Tibial artery (tissue), 4 donors: ENCODE results near the gene TRPM1.

ENCODE experiments used
- DNase-seq, 2 donors: peaks; one replicate each; pipeline ENCODE4 v3.0.0-alpha.2; 2019
- H3K27ac ChIP-seq, 2 donors: fragments of 200-600 bp; sonication (generic) in 1 of 2; 1 replicate in 1 of 2; 2 replicates in 1 of 2; pipeline ENCODE4 v1.5.1; 2018 to 2019; ENCODE audit warnings: mild to moderate bottlenecking in 1 of 2
- H3K27me3 ChIP-seq, 2 donors: fragments of 200-600 bp; sonication (generic) in 1 of 2; one replicate each; pipeline versions ENCODE4 v1.5.1 to v1.6.0; 2016 to 2019
- H3K36me3 ChIP-seq, 3 donors: fragments of 200-600 bp; sonication (generic) in 2 of 3; one replicate each; pipeline ENCODE4 v1.5.1; 2016 to 2019; ENCODE audit warnings: mild to moderate bottlenecking in 2 of 3
- H3K4me1 ChIP-seq, 4 donors: fragments of 200-600 bp; sonication (generic) in 2 of 4; 1 replicate in 3 of 4; 2 replicates in 1 of 4; pipeline ENCODE4 v1.5.1; 2016 to 2019
- H3K4me3 ChIP-seq, 2 donors: fragments of 200-600 bp; sonication (generic) in 1 of 2; 1 replicate in 1 of 2; 2 replicates in 1 of 2; pipeline ENCODE4 v1.5.1; 2018 to 2019; ENCODE audit warnings: mild to moderate bottlenecking in 2 of 2
- H3K9me3 ChIP-seq, 3 donors: fragments of 200-600 bp; sonication (generic) in 1 of 3; one replicate each; pipeline ENCODE4 v1.5.1; 2016 to 2019
- intact Hi-C: fragments of 100-400 bp; cut with DNase I; formaldehyde crosslinking; loops from one replicate; pipeline ENCODE4 v1.15.0; 2023; ENCODE audit warnings: low total_unique reads
- TF ChIP-seq, protein P1 (sequence below), 2 experiments: fragments of 200-600 bp in 1 of 2; fragments of 450-650 bp in 1 of 2; IDR thresholded peaks; one replicate each; pipeline ENCODE4 v1.5.1; 2017 to 2019; ENCODE audit warnings: antibody characterized with exemption in 2 of 2, mild to moderate bottlenecking in 1 of 2, moderate library complexity in 1 of 2

The TRPM1 gene

GRCh38 chr15:31101262-31102038 is at the start of gene TRPM1:
Gene TRPM1 (minus strand): TSS chr15:31101725. CDS start chr15:31081355, 20,370 bp downstream.
- H3K9me3 ChIP-seq, result no peaks in the 10 kb centered on the region
- no peaks in the 10 kb centered on the region for H3K4me1 ChIP-seq
- TF ChIP-seq, protein P1, sequence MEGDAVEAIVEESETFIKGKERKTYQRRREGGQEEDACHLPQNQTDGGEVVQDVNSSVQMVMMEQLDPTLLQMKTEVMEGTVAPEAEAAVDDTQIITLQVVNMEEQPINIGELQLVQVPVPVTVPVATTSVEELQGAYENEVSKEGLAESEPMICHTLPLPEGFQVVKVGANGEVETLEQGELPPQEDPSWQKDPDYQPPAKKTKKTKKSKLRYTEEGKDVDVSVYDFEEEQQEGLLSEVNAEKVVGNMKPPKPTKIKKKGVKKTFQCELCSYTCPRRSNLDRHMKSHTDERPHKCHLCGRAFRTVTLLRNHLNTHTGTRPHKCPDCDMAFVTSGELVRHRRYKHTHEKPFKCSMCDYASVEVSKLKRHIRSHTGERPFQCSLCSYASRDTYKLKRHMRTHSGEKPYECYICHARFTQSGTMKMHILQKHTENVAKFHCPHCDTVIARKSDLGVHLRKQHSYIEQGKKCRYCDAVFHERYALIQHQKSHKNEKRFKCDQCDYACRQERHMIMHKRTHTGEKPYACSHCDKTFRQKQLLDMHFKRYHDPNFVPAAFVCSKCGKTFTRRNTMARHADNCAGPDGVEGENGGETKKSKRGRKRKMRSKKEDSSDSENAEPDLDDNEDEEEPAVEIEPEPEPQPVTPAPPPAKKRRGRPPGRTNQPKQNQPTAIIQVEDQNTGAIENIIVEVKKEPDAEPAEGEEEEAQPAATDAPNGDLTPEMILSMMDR (IDR thresholded peaks at IDR 0.05), result no peak
- intact Hi-C loops, result loop anchor here (5.0 kb wide), 1 partner anchor 44 kb away; no protein-coding TSS in a partner anchor
- H3K4me3 ChIP-seq, result no peak within 1 kb of the TSS
- H3K27ac ChIP-seq, result no peak within 1 kb of the TSS
- H3K27me3 ChIP-seq, result peaks cover 0 to 12% of the 10 kb centered on the region in 2 donors
- H3K36me3 ChIP-seq, result no peaks in the 10 kb centered on the region
- DNase-seq, result no peak

GRCh38 chr15:31150732-31151231 is 49.3 kb upstream of the TRPM1 start:
- intact Hi-C loops, result no loop called here
- TF ChIP-seq, protein P1 (IDR thresholded peaks at IDR 0.05), result no peak
- peaks cover 0 to 5% of the 10 kb centered on the region in 2 donors for H3K27me3 ChIP-seq
- H3K9me3 ChIP-seq, result no peaks in the 10 kb centered on the region
- DNase-seq, result no peak
- H3K36me3 ChIP-seq, result no peaks in the 10 kb centered on the region
- H3K4me3 ChIP-seq, result no peak overlapping the region
- H3K4me1 ChIP-seq, result no peaks in the 10 kb centered on the region
- H3K27ac ChIP-seq, result no peak overlapping the region

DNA sequence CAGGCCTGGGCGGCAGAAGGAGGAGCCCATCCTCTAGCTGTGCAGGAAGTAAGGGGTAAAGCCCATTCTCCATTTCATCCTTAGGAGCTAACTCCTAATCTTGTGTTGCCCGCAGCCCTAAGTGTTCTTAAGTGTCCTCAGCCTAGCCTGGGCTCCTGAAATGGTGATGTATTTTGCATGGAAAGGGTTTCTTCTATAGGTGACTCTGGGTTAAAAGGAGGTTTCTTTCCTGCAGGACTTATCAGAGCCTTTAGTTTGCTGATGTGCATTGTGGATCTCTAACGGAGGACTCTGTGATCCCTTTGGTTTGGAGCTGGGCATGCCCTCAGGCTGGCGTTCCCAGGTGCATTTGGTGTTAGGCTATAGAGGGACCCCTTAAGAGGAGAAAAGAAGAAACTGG is 48.5 kb upstream of the TRPM1 start:
- intact Hi-C loops, result no loop called here
- no peaks in the 10 kb centered on the region for H3K9me3 ChIP-seq
- no peak overlapping the region for H3K4me3 ChIP-seq
- no peaks in the 10 kb centered on the region for H3K4me1 ChIP-seq
- TF ChIP-seq, protein P1 (IDR thresholded peaks at IDR 0.05), result no peak
- peaks cover 0 to 5% of the 10 kb centered on the region in 2 donors for H3K27me3 ChIP-seq
- no peak for DNase-seq
- no peak overlapping the region for H3K27ac ChIP-seq
- H3K36me3 ChIP-seq, result no peaks in the 10 kb centered on the region

DNA sequence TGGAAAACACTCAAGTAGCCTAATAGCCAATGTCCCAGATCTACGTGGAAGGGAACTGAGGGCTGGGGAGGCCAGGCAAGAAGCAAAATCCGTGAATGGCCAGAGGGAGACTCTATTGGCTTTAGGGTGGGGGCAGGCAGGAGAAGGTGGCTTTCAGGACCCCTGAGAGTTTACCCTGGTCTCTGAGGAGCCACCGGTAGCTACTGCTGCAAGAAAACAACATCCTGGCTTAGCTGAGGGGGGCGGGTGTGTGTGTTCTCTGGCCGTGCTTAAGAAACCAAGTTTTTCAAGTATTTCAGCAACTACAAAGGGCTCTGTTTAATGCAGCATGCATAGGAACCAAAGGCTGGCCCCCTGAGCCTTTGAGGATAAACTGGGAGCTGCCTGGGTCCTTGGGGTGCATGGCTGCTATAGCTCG is 47.6 kb upstream of the TRPM1 start:
- DNase-seq, result no peak
- Histone ChIP-seq H3K4me1 (no peaks in the 10 kb centered on the region), H3K9me3 (no peaks in the 10 kb centered on the region), H3K36me3 (no peaks in the 10 kb centered on the region), H3K27me3 (peaks cover 0 to 5% of the 10 kb centered on the region in 2 donors), H3K4me3 (no peak overlapping the region), H3K27ac (no peak overlapping the region)
- intact Hi-C loops, result no loop called here
- TF ChIP-seq, protein P1 (IDR thresholded peaks at IDR 0.05), result no peak

GRCh38 chr15:31148297-31149087 is 47.0 kb upstream of the TRPM1 start:
- intact Hi-C loops, result no loop called here
- Histone ChIP-seq H3K36me3 (no peaks in the 10 kb centered on the region), H3K27me3 (peaks cover 0 to 5% of the 10 kb centered on the region in 2 donors), H3K27ac (no peak overlapping the region), H3K4me3 (no peak overlapping the region), H3K9me3 (no peaks in the 10 kb centered on the region), H3K4me1 (no peaks in the 10 kb centered on the region)
- DNase-seq, result no peak
- TF ChIP-seq, protein P1 (IDR thresholded peaks at IDR 0.05), result no peak
